GM19463 (cell line): ENCODE results near the gene IRF2BP1.

Experiments used
- ATAC-seq: cut with Tn5 transposase; IDR thresholded peaks from one replicate; pipeline ENCODE4 v1.9.1; 2021; ENCODE audit warnings: mild to moderate bottlenecking, moderate library complexity; ENCODE audit not compliant: unreplicated experiment

The IRF2BP1 gene

GRCh38 chr19:45863335-45863839, 22.6 kb downstream of the IRF2BP1 start:
- no peak for ATAC-seq

DNA sequence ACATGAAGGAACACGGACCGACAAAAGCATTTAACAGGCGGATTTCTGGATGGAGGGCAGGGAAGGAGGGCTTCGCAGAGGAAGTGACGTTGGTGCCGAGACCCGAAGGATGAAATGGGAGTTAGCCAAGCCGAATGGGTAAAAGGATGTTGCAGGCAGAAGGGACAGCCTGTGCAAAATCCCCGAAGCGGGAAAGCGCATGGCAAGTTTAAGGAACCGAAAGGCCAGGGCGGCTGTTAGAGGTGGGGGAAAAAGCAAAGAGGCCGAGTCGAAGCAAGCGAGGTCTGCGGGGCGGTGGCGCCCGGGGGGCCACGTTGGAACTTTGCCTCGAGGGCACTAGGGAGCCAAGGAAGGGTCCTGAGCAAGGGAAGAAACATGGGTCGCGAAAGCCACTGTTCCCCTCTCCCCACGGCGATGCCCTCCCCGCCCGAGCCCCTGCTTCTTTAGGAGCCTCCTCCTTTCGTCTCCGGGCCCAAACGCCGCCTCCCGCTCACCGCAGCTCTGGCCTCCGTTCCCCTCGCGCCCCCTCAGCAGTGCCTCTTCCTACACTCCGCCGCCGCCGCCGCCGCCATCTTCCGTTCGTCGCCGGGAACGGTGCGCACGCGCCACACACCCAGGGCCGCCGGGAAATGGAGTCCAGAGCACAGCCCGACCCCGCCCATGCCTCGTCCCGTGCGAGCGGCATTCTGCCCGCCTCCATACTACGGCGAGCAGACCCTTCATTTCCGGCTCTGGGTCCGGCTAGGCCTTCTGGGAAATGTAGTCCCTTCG, 23.2 kb downstream of the IRF2BP1 start, which contains the start of gene SYMPK:
Gene SYMPK, minus strand, starts transcription at position 584 of the 771 bp plus-strand sequence. CDS start 8,652 bp downstream, outside the sequence.
- ATAC-seq, result peak; percentile 94

- no peak for ATAC-seq
Observed at GRCh38 chr19:45862271-45862563, 23.7 kb downstream of the IRF2BP1 start.

DNA sequence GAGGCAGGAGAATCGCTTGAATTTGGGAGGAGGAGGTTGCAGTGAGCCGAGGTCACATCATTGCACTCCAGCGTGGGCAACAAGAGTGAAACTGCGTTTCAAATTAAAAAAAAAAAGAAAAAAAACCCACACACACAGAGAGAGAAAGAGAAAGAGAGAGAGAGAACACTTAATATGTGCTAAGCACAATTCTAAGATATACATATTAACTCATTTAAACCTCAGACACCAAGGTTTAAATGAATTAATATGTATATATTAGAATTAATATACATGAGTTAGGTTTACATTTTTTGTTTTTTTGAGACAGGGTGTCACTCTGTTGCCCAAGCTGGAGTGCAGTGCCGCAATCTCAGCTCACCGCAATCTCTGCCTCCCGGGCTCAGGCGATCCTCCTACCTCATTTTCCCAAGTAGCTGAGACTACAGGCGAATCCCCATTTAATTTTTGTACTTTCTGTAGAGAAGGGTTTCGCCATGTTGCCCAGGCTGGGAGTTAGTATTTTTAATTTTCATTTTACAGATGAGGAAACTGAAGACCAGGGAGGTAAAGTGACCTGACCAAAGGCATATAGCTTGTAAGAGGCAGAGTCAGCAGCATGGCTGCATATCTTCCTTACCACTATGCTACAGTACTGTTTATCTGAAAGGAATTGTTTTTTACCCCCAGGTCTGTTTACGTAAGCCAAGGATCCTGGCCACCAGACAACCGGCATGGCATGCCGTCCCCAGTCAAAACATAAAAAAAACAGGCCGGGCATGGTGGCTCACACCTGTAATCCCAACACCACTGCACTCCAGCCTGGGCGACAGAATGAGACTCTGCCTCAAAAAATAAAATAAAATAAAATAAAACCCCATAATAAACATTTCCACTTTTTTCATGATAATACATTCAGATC, 25.3 kb downstream of the IRF2BP1 start:
- no peak for ATAC-seq

- ATAC-seq, result no peak
Observed at GRCh38 chr19:45854167-45854778, 31.7 kb downstream of the IRF2BP1 start.

GRCh38 chr19:45852983-45853382, 33.0 kb downstream of the IRF2BP1 start:
- ATAC-seq, result no peak

DNA sequence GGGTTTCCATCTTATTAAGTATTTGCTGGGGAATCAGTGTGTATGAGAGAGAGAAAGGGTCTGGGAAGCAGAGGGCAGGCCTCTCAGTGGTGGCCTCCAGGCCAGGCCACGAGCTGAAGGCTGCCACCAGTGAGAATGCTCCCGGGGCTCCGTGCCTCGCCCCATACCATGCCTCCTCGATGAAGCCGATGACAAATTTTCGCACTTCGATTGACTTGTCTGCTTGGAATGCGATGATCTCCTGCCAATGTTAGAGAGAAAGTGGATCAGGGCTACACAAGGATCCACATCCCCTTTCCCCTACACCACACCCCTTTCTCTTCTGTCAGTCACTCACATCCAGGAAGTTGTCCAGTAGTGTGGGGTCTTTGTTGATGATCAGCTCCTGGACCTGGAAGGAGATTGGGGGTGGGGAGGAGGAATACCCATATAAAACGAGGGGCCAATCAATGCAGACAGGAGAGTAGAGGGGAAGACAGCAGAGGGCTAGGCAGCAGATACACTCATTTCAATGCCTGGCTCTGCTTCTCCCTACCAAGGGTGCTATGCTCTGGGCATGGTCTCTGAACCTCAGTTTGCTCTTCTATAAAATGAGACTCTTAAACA, 33.7 kb downstream of the IRF2BP1 start:
- no peak for ATAC-seq

DNA sequence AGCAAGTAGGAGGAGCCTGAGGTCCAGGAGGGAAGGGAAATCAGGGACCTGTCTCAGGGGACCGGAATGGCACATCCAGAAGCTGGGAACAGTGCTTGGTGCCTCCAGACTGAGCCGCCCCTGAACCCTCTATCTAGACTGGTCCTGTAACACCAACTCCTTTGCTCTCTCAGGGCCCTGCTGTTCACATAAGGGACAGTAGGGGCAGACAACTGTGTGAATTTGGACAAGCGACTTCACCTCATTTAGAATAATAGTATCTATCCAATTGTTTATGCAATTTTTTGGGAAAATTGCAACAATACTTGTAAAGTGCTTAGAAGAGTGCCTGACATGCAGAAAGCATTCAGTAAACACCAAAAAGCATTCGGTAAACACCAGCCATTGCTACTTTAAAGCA, 37.0 kb downstream of the IRF2BP1 start:
- ATAC-seq, result no peak

GRCh38 chr19:45847663-45848062, 38.3 kb downstream of the IRF2BP1 start:
- no peak for ATAC-seq

DNA sequence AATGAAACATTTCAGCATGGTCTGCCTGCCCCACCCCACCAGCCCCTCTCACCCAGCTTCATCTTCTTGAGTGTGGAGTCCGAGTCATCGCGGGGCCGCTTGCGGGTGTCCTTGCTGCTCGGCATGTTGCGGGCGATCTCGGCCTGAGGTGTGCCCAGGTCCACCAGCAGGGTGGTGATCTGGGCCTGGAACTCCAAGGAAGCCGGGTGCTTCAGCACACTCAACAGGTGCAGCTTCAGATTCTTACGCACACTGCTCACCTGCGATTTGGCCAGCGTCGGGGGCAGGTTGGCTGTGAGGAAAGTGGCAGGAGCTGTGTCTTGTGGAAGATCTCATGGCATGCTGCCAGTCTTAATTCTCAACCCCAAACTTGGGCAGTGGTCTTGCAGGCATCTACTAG, 43.7 kb downstream of the IRF2BP1 start:
- ATAC-seq, result no peak

GRCh38 chr19:45834970-45835369, 51.0 kb downstream of the IRF2BP1 start:
- ATAC-seq, result no peak
